ENCODE measurements around the gene PGA4. TPM values are rescaled to one million over a fixed set of nuclear protein-coding genes. Genes with fewer than 3 reads are reported as not detected.
"Not testable (repeated sequence)": the region's sequence is repeated elsewhere in the genome, so short reads cannot be mapped to it uniquely, and the experiment has no call there.

Gene PGA4
- total RNA-seq, 4 donors from 2014 or later: 1.0 to 8.7 (median 4.9) TPM

- DNase-seq; intact Hi-C loops (cut with DNase I; ENCODE audit: low total_unique reads); H3K4me3 ChIP-seq; H3K4me1 ChIP-seq; H3K27ac ChIP-seq; H3K36me3 ChIP-seq; H3K27me3 ChIP-seq; H3K9me3 ChIP-seq: not testable (repeated sequence)
Measured at GRCh38 chr11:61212202-61212601, 9.9 kb upstream of the PGA4 start.

- H3K4me1 ChIP-seq; H3K4me3 ChIP-seq; H3K27me3 ChIP-seq; intact Hi-C loops (cut with DNase I; ENCODE audit: low total_unique reads); H3K36me3 ChIP-seq; H3K9me3 ChIP-seq; DNase-seq; H3K27ac ChIP-seq: not testable (repeated sequence)
Measured at GRCh38 chr11:61213711-61214324, 8.3 kb upstream of the PGA4 start.

- H3K4me1 ChIP-seq; H3K27me3 ChIP-seq; H3K9me3 ChIP-seq; DNase-seq; H3K4me3 ChIP-seq; H3K36me3 ChIP-seq; H3K27ac ChIP-seq; intact Hi-C loops (cut with DNase I; ENCODE audit: low total_unique reads): not testable (repeated sequence)
Measured at GRCh38 chr11:61218306-61218705, 3.8 kb upstream of the PGA4 start.

GRCh38 chr11:61219016-61219415, 3.1 kb upstream of the PGA4 start:
- H3K27me3 ChIP-seq; DNase-seq; H3K27ac ChIP-seq; H3K4me3 ChIP-seq; H3K9me3 ChIP-seq; H3K4me1 ChIP-seq; intact Hi-C loops (cut with DNase I; ENCODE audit: low total_unique reads); H3K36me3 ChIP-seq: not testable (repeated sequence)

- DNase-seq; H3K9me3 ChIP-seq; intact Hi-C loops (cut with DNase I; ENCODE audit: low total_unique reads); H3K36me3 ChIP-seq; H3K27me3 ChIP-seq; H3K4me1 ChIP-seq; H3K4me3 ChIP-seq; H3K27ac ChIP-seq: not testable (repeated sequence)
Measured at GRCh38 chr11:61222692-61223091, 545 bp downstream of the PGA4 start.

- DNase-seq; H3K4me1 ChIP-seq; H3K27me3 ChIP-seq; H3K9me3 ChIP-seq; H3K36me3 ChIP-seq; H3K4me3 ChIP-seq; H3K27ac ChIP-seq; intact Hi-C loops (cut with DNase I; ENCODE audit: low total_unique reads): not testable (repeated sequence)
Measured at GRCh38 chr11:61226457-61227137, 4.5 kb downstream of the PGA4 start.

GRCh38 chr11:61229458-61229857, 7.3 kb downstream of the PGA4 start:
- H3K9me3 ChIP-seq; H3K36me3 ChIP-seq; intact Hi-C loops (cut with DNase I; ENCODE audit: low total_unique reads); H3K27ac ChIP-seq; H3K4me3 ChIP-seq; DNase-seq; H3K4me1 ChIP-seq; H3K27me3 ChIP-seq: not testable (repeated sequence)

- DNase-seq; H3K36me3 ChIP-seq; H3K4me3 ChIP-seq; H3K9me3 ChIP-seq; H3K27ac ChIP-seq; H3K27me3 ChIP-seq; H3K4me1 ChIP-seq; intact Hi-C loops (cut with DNase I; ENCODE audit: low total_unique reads): not testable (repeated sequence)
Measured at GRCh38 chr11:61231033-61231432, 8.9 kb downstream of the PGA4 start.

- H3K27me3 ChIP-seq; H3K4me1 ChIP-seq; H3K9me3 ChIP-seq; H3K4me3 ChIP-seq; H3K27ac ChIP-seq; DNase-seq; H3K36me3 ChIP-seq; intact Hi-C loops (cut with DNase I; ENCODE audit: low total_unique reads): not testable (repeated sequence)
Measured at GRCh38 chr11:61231585-61231984, 9.4 kb downstream of the PGA4 start.

- H3K4me3 ChIP-seq; H3K27ac ChIP-seq; H3K9me3 ChIP-seq; H3K27me3 ChIP-seq; DNase-seq; intact Hi-C loops (cut with DNase I; ENCODE audit: low total_unique reads); H3K4me1 ChIP-seq; H3K36me3 ChIP-seq: not testable (repeated sequence)
Measured at GRCh38 chr11:61232548-61233145, 10.5 kb downstream of the PGA4 start.

GRCh38 chr11:61237130-61237529, 15.0 kb downstream of the PGA4 start:
- H3K27me3 ChIP-seq; H3K27ac ChIP-seq; H3K9me3 ChIP-seq; H3K4me3 ChIP-seq; H3K4me1 ChIP-seq; intact Hi-C loops (cut with DNase I; ENCODE audit: low total_unique reads); H3K36me3 ChIP-seq; DNase-seq: not testable (repeated sequence)

- H3K9me3 ChIP-seq; DNase-seq; H3K36me3 ChIP-seq; H3K27ac ChIP-seq; intact Hi-C loops (cut with DNase I; ENCODE audit: low total_unique reads); H3K4me3 ChIP-seq; H3K27me3 ChIP-seq; H3K4me1 ChIP-seq: not testable (repeated sequence)
Measured at GRCh38 chr11:61240288-61240687, 18.1 kb downstream of the PGA4 start.

GRCh38 chr11:61240875-61241274, 18.7 kb downstream of the PGA4 start, which contains the start of gene PGA5:
TSS of gene PGA5 (plus strand) at chr11:61241175. CDS start at chr11:61241227, 52 bp downstream.
- H3K27ac ChIP-seq; H3K4me1 ChIP-seq; intact Hi-C loops (cut with DNase I; ENCODE audit: low total_unique reads); H3K4me3 ChIP-seq; H3K9me3 ChIP-seq; DNase-seq; H3K27me3 ChIP-seq; H3K36me3 ChIP-seq: not testable (repeated sequence)
